ENCODE data around the gene CCDC186.

Gene CCDC186

DNA sequence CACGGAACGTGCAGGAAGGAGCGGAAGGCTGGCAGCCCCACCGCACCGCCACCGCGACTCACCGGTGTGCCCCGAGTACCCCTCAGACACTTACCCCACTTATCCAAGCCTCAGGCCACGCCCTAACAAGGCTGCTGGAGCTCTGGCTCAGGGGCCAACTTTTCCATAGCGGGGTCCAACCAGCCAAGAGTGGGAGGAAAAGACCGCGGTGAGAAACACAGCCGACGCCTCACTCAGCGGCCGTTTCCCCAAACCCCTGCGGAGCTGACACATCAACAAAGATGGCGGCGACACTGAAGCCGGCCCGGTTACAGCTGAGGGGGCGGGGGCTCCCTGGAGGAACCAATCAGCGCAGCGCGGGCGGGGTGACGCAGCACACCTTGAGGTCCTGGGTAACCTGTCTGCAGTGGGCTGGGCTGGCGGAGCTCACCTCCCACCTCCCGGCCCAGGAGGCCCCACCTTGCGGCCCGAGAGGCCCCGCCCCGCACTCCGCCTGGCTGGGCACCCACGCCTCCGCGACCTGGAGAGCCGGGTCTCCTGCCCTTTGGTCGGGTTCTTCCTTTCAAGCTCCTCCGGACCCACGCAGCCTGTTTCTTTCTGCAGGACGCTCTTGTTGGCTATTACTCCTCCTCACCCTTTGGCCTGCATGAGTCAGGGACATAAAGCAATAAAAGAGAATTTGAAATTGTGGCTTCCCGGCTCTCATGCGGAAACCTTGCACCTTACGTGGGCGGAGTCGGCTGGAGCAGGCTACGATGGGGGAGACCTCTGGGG, at the start of gene CCDC186:
TSS of gene CCDC186 (minus strand) at position 283 of the 774 bp plus-strand sequence. CDS start 10,935 bp downstream, outside the sequence.
- DNase-seq, result peak; percentile 94

DNA sequence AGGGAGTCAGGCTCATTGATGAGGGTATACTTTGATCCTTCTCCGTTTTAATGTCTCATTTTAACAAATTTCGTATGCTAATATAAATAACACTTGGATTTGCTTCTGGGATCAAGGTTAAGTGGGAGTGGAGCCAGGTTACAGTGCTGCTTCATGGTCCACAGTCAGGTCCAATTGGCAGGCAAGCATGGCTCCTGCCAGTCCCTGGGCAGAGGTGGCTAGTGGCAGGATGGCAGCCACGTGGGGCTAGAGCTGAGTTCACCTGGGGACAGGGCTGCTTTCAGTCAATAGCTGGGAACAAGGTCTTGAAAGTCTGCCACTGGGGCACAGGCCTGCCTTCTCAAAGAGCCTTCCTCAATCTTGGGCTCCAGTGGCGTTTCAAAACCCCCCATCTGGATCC, 49.1 kb upstream of the CCDC186 start:
- no peak for DNase-seq

DNA sequence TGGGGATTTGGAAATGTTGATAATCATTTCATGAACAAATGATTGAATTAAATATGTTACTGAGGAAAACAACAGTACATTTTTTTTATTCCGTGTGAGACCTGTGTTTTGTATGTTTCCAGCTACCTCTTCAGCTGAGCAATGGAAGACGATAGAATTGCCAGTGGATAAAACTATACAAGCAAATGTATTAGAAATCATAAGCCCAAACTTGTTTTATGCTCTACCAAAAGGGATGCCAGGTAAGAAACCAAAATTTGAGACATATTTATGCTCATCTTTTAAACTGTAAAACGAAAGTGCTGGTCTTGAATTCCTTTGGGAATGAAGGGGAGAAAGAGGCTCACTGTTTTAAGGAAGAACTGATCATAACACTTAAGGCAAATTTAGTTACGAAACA, 47.2 kb upstream of the CCDC186 start:
- DNase-seq, result no peak

DNA sequence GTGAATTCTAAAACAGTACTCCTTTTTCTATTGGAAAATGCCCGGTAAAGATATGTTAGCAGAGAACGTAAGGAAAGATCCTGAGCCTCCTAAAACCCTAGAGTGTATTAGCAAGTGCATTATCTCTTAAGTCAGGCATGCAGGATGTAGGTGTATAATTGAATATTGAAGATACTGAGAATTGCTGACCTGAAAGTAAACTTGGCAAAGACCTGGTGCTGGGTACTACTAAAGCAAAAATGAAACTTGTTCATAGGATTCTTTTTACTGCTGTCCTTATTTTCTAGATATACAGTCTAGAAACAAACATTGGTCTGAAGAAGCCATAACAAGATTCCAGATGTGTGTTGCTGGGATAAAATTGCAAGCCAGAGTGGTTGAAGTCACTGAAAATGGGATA, 46.3 kb upstream of the CCDC186 start:
- no peak for DNase-seq

DNA sequence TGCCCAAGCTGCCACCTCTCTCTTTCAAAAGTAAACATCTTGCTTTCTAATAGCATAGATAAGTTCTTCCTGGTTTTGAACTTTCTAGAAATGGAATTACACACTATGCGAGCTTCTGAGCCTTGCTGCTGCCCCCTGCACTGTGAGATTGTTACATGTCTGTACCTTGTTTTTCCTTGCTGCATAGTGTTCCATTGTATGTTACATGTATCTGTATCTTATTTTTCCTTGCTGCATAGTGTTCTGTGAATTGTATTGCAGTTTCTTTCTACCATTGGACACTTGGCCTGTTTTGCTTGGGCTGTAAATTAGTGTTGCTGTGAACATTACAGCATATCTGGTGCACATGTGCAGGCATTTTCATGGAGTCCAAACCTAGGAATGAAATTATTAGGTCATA, 41.0 kb upstream of the CCDC186 start:
- no peak for DNase-seq

DNA sequence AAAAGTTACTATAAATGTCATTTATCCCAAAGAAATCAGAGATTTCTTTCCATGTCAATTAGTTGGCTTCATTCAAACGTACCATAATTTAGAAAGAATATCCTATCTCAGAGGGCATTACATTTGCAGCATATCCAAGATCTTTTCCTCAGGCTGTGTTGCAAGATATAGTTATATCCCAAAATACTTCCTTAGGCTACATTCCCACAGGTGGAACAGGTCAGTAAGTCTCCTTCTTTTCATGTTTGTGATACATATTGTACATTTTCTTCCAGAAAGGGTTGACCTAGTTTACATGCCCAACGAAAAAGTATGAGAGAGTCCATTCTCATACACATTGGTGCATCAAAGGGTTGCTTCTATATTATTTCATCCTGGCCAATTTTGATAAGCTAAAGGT, 38.1 kb upstream of the CCDC186 start:
- no peak for DNase-seq

DNA sequence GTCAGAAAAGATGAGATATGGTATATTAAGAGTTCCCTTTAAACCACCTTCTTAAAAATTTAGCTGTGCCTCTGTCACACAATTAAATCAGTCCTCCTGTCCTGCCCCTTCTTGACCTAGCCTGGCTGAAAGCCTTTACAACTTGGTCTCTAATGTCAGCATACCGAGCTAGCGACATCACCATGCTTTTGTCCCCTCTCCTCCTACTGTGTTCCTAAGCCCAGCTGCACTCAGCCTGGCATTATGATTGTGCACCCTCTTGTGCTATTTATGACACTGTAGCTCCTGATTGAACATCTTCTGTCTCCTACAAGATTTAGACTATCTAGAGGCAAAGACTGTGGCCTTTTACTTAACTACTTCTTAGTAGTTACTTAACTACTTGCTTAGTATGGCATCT, 34.3 kb upstream of the CCDC186 start:
- DNase-seq, result no peak

DNA sequence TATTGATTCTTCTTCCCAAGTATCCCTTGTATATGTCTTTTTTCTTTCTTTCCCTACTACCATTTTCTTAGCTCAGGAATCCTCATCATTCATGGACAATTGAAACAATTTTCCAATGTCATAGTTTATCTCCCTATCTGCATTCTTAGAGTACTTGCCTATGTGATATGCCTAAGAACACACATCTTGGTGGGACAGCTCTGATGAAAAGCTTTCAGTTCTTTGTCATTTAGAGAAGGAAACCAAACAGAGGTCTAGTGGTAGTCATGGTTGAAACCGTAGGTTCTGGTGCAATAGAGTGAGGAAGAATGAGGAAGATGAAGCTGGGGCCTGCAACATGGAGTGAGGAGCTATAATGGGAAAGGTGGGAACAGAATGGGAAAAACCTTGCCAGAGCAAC, 33.3 kb upstream of the CCDC186 start:
- DNase-seq, result no peak

DNA sequence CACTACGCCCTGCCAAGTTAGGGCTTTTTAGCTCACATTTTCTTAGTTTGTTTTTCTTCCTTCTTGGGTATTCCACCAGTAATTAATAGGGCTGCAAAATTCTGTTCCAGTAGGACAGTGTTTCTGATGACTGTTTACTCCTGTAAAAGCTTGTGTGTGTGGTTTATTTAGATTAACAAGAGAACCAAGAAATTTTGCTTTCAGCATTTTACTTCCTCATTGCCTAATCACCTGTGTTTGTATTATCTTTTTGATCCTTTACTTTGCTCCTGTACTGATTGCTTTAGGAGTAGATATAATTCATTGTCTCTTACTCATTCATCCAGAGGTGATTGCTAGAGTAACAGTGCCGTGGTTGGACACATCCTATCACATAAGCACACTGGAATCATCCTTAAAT, 32.9 kb upstream of the CCDC186 start:
- no peak for DNase-seq

DNA sequence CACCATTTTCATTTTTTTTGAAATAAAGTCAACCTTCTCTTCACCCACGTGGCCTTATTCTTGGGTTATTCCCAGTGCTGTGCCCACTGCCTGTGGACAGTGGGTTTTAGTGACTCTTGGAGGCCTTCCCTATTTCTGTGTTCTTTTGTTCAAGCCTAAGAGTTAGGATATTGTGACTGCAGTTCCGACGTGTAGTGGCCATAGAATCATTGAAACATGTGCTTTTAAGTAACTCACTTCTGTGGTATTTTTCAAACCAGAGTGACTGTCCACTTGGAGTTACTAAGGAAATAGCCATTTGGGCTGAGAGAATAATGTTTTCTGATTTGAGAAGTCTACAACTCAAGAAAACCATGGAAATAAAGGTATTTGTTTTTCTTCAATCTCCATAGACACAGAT, 28.8 kb upstream of the CCDC186 start:
- DNase-seq, result no peak

DNA sequence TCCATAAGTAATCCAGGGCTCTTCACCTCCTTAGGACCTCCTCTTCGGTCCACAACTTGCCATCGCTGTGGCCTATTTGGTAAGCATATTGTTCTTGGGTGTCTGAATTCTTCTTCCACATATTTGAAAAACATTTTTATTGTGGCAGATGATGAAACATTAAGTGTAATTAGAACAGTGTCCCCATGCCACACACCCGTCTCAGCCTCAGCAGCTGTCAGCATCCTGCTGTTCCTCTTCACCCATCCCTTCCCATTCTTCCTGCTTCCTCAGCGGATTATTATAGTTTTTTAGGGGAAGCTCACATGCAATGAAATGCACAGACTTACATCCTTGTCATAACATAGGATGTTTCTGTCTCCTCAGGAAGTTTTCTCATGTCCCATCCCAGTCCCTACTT, 25.2 kb upstream of the CCDC186 start:
- no peak for DNase-seq

DNA sequence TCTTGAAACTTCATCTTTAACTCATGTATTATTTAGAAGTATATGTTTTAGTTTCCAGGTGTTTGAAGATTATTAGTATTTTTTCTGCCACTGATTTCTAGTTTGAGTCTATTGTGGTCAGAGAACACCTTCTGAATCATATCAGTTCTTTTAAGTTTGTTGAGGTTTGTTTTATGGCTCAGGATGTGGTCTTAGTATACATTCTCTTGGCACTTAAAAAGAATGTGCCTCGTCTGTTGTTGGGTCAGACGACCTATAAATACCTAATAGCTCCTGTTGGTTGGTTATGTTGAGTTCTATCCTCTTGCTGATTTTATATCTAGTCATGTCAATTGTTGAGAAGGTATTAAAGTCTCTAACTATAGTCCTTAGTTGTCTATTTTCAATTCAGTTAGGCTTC, 21.1 kb upstream of the CCDC186 start:
- no peak for DNase-seq

DNA sequence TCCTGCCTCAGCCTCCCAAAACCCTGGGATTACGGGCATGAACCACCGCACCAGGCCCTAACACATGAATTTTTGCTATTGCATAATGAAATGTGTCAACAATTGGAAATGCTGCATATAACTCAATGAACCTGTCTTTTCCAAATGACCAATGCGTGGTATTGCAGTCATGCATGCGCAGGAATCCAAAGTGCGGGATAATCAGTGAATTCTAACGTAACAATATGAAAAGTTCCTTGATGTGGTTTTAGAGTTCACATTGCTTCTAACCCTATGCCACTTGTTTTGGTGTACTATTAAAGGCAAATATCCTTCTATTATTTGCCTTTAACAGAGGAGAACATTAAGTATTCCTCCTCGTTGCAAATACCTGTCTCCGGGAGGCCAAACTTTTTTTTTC, 15.7 kb upstream of the CCDC186 start:
- DNase-seq, result no peak

DNA sequence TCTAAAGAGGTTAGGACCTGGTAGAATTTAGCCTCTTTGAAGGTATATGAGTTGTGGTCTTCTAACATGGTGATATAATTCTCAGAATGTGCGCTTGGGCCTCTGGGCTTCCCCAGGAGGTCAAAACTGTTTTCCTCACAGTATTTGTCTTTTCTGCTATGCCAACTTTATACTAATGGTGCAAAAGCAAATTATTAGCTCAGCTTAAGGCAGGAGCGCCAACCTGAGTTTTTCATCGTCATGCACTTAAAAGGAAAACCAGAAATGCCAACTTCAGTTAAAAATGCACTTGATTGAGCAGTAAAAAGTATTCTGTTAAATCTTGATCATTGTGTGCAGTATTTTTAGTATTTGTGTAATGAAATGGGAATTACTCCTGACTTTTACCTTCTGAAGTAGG, 14.9 kb upstream of the CCDC186 start:
- DNase-seq, result no peak

DNA sequence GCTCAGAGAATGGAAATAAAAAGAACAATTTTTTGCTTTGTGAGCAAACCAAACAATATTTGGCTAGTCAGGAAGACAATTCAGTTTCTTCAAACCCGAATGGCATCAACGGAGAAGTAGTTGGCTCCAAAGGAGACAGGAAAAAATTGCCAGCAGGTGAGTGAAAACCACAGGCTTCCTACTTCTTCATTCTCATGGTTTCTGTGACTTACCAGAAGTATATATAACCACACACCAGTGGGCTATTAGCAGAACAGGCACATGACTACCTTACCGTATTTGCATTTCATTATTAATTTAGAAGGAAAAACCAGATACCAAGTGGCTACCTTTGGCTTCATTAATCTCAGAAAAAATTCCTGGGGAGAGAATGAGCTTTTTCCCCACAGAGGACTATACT, 14.0 kb upstream of the CCDC186 start:
- no peak for DNase-seq

DNA sequence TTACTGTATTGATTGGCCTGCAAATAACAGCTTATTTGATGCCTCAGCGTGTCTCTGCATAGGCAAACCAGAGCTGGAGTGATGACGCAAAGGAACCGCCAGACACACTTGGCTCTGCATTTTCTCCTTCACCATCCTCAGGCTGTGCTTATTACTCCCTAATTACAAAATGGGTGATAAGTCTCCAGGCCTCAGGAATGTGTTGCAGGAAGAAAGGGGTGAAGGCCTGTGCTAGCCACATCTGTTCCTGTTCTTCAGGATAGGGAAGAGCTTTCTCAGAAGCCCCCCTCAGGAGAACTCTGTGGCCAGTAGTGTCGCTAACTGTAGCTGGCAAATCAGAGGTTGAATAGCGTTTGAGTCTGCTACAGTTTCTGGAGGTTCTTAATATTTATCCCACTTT, 10.3 kb upstream of the CCDC186 start:
- no peak for DNase-seq

DNA sequence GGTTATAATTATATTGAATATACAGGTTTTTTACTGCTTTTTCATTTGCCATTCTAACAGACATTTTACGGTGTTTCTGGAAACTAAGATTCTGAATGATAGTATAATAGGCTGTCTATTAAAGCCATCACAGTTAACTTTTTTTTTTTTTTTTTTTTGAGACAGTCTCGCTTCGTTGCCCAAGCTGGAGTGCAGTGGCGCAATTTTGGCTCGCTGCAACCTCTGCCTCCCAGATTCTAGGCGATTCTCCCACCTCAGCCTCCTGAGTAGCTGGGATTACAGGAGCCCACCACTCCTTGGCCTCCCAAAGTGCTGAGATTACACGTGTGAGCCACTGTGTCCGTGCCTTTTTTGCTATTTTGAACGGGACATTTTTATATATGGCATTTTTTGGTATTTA, 9.6 kb upstream of the CCDC186 start:
- DNase-seq, result no peak

DNA sequence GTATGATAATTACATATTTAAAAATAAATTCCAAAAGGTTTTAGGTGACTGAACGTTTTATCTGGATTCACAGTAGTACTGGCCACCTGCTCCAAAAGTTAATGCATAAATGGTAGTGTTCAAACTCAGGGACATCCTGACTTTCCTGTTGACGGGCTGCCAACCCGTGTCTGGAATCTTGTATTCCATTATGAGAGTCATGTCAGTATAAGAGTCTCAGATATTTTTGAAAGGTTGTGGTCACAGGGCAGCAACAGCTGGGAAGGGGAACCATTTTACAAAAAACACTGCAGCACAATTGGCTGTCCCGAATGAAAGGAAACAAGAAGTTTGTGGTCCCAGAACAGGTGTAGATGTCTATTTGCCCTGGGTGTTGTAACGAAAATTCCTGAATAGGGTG, 8.0 kb upstream of the CCDC186 start:
- DNase-seq, result no peak

DNA sequence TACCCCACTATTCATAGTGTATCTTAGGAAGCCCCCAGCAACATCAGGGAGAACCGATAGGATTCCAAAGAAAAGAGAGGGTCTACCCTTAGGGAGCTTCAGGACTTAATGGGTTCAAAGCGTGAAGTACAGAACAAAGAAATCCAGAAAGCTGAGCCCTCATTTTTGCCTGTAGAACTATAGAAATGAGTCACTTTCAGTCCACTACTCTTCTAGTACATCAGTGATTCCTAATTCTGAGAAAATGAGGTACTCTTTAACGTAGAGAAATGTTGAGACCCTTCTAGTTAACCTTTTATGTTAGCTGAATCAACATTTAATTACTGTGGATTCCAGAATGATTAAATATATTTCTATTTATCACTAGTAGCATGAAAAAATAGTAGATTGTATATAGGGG, 6.9 kb upstream of the CCDC186 start:
- no peak for DNase-seq

DNA sequence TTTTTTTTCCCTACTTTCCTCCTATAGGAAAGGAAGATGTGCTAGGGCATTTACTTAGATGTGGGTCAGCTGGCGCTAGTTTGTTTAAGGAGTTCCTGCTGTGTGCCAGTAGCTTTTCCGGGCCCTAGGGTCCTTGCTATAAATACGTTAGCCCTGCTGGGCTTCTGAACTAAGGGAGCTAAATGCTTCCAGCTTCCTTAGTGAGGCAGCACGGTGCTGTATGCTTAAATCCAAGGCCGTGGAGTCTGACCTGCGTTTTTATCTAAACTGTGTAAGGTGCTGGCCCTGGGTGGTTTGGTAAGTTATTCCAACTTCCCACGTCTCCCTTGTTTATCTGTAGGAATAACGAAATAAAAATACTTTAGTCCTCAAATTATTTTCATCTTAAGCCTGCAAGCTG, 5.7 kb upstream of the CCDC186 start:
- no peak for DNase-seq

DNA sequence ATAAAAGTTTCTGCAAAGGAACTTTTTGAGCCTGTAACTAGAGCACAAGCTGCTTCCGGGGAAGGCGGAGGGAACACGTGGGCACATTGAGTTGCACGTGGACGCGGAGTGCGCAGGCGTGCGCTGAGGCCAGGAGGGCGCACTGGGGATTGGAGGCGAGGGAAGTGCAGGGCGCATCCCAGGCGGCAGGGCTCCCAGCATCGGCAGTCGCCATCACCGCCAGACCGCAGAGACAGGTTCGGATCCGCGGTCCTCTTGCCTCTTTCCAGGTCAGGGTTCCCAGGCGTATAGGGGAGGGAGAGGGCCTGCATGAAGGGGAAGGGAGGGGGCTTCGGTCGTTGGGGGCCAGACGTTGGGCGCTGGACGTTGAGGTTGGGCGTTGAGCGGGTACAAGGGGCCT, 5.1 kb upstream of the CCDC186 start, which contains the start of gene TDRD1:
TSS of gene TDRD1 (plus strand) at position 206 of the 400 bp plus-strand sequence. CDS start 8,479 bp downstream, outside the sequence.
- DNase-seq, result no peak

DNA sequence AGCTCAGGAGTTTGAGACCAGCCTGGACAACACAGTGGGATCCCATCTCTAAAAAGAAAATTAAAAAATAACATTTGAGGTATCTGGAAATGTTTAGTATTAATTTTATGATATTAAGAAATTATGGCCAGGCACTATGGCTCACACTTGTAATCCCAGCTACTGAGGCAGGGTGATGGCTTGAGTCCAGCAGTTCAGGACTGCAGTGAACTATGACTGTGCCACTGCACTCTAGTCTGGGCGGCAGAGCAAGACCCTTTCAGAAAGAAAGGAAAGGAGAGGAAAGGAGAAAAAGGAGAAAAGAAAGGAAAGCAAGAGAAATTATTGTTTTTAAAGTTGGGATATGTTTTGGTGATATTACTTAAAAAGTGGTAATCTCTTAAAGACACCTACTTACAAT, 2.5 kb upstream of the CCDC186 start:
- DNase-seq, result no peak

DNA sequence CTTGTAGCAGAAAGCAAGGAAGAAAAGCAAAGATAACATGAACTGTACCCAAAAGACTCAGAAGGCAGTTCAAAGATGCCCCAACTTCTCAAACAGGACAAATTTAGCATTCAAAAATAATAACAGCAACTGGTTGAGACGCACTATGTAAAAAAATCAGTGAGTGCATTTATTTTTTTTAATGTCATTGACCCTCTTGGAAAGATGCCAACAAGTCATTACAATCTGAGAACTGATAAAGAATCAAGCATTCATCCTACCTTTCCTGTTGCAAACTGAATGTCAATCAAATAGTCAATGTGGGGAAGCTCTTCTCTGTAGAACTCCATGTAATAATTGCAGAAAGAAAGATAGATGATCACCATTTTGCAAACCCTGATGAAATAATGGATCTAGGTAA, 1.7 kb upstream of the CCDC186 start:
- no peak for DNase-seq

DNA sequence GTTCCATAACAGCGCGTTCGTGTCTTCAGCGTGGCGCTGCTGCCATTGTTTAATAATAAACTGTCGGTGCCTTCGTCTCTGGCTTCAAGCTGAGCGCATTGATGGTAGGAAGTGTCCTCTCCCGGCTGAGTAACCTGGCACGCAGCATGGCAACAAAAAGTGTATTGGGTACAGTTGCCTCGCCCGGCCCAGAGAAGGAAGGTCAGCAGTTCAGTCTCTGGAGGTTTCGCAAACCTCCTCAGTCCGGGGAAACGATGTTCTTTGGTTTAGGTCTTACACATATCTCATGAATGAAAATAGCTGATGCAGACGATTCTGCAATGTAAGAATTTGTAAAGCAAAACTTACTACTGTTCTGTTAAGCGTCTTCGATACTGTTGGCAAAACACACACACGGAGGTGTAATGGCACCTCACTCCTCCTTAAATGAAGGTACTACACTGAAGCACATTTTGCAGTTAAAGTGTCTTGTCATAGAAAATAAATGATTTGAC, 739 bp upstream of the CCDC186 start:
- peak; percentile 39 for DNase-seq

DNA sequence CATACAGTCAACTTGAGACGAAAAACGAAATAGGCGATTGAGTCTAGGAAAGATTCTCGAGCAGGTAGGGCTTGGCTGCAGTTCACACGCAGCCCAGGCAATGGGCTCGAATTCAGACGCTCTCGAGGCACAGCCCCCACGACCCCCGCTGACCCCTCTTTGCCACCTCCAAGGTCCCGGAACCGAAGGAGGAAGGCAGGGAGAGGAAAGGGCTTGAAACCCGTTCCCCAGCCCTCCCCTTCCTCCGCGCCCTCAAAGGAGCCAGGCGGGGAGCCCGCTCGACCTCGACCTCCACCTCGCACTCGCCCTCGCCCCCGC, 441 bp downstream of the CCDC186 start:
- DNase-seq, result peak; percentile 29

Measured in NCI-H82 (cell line).